Activated CD4-positive, alpha-beta T cell treated with anti-CD3 and anti-CD28 coated beads, Interleukin-2, amount 50 U/mL, for 24 hours (primary cell): Measurements from ENCODE around the gene ADAM21.
"Not testable (repeated sequence)": the region's sequence is repeated elsewhere in the genome, so short reads cannot be mapped to it uniquely, and the experiment has no call there.

Experiments used
- DNase-seq, 2 donors: peaks; one replicate each; pipeline ENCODE4 v3.0.0-alpha.2; 2020; ENCODE audit warnings: low read depth in 1 of 2, low spot score in 1 of 2

The ADAM21 gene

GRCh38 chr14:70475459-70475858 lies 23.5 kb downstream of the ADAM21 start:
- DNase-seq = not testable (repeated sequence)

GRCh38 chr14:70477356-70478105 lies 25.6 kb downstream of the ADAM21 start:
- not testable (repeated sequence) for DNase-seq

- DNase-seq = no peak
These were observed 37.7 kb downstream of the ADAM21 start for GRCh38 chr14:70489579-70490200.

GRCh38 chr14:70498191-70498590 lies 46.2 kb downstream of the ADAM21 start:
- DNase-seq = no peak
